ENCODE data around the gene LAYN. TPM values are rescaled to one million over a fixed set of nuclear protein-coding genes. Genes with fewer than 3 reads are reported as not detected.

LAYN gene
- total RNA-seq, 1 donor from 2014 or later, result 34.7 TPM

DNA sequence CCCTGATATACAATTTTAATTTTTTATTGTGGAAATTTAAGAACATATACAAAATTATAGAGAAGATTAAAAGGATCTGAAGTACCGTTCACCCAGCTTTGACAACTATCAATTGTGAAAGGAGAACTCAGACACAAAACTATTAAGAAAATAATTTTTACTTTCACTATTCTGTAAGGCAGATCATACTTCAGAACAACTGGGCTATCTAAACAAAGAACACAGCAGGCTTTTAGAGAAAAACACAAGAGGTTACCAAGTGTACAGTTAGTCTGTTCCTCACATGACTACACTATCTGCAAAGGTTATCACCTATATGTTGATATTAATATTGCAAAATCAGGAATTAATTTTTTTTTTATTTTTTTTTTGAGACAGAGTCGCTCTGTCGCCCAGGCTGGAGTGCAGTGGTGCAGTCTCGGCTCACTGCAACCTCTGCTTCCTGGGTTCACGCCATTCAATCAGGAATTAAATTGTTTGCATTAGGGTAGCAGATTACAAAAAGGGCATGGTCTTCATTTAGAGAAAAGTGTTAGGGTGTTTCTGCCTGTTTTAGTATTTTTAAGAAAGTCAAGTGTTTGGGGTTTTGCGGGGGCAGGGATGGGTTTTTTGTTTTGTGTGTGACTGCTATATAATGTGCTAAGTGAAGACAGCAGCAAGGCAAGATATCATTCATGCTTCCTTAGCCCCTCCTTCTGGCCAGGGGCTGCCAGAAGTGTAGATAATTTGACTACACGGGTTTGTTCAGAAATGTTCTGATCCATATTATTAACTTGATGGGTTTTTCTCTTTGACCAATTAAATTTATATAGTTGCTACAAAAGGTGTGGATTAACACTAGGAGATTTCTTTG lies 34.1 kb downstream of the LAYN start:
- no peak overlapping the region for H3K4me3 ChIP-seq (ENCODE audit: low read depth, low read length)
- no peak for DNase-seq (ENCODE audit: low read depth)
- TF ChIP-seq, protein P1, sequence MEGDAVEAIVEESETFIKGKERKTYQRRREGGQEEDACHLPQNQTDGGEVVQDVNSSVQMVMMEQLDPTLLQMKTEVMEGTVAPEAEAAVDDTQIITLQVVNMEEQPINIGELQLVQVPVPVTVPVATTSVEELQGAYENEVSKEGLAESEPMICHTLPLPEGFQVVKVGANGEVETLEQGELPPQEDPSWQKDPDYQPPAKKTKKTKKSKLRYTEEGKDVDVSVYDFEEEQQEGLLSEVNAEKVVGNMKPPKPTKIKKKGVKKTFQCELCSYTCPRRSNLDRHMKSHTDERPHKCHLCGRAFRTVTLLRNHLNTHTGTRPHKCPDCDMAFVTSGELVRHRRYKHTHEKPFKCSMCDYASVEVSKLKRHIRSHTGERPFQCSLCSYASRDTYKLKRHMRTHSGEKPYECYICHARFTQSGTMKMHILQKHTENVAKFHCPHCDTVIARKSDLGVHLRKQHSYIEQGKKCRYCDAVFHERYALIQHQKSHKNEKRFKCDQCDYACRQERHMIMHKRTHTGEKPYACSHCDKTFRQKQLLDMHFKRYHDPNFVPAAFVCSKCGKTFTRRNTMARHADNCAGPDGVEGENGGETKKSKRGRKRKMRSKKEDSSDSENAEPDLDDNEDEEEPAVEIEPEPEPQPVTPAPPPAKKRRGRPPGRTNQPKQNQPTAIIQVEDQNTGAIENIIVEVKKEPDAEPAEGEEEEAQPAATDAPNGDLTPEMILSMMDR (conservative IDR thresholded peaks at IDR 0.05; ENCODE audit: low read depth, low read length), result no peak

- no peak overlapping the region for H3K4me3 ChIP-seq (ENCODE audit: low read depth, low read length)
- TF ChIP-seq, protein P1 (conservative IDR thresholded peaks at IDR 0.05; ENCODE audit: low read depth, low read length), result no peak
- no peak for DNase-seq (ENCODE audit: low read depth)
Observed at GRCh38 chr11:111575740-111576139, 35.2 kb downstream of the LAYN start.

DNA sequence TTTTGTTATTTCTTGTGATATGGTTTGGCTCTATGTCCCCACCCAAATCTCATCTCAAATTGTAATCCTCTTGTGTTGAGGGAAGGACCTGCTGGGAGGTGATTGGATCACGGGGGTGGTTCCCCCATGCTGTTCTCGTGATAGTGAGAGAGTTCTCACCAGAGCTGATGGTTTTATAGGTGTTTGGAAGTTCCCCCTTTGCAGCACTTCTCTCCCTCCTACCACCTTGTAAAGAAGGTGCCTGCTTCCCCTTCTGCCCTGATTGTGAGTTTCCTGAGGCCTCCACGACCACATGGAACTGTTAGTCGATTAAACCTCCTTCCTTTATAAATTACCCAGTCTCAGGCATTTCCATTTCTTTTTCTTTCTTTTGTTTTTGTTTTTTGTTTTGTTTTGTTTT lies 37.3 kb downstream of the LAYN start:
- H3K4me3 ChIP-seq (ENCODE audit: low read depth, low read length), result no peak overlapping the region
- TF ChIP-seq, protein P1 (conservative IDR thresholded peaks at IDR 0.05; ENCODE audit: low read depth, low read length), result no peak
- no peak for DNase-seq (ENCODE audit: low read depth)

GRCh38 chr11:111581341-111581740 lies 40.8 kb downstream of the LAYN start:
- DNase-seq (ENCODE audit: low read depth), result no peak
- TF ChIP-seq, protein P1 (conservative IDR thresholded peaks at IDR 0.05; ENCODE audit: low read depth, low read length), result no peak
- H3K4me3 ChIP-seq (ENCODE audit: low read depth, low read length), result no peak overlapping the region

GRCh38 chr11:111582163-111582562 lies 41.6 kb downstream of the LAYN start:
- no peak overlapping the region for H3K4me3 ChIP-seq (ENCODE audit: low read depth, low read length)
- TF ChIP-seq, protein P1 (conservative IDR thresholded peaks at IDR 0.05; ENCODE audit: low read depth, low read length), result no peak
- DNase-seq (ENCODE audit: low read depth), result no peak

DNA sequence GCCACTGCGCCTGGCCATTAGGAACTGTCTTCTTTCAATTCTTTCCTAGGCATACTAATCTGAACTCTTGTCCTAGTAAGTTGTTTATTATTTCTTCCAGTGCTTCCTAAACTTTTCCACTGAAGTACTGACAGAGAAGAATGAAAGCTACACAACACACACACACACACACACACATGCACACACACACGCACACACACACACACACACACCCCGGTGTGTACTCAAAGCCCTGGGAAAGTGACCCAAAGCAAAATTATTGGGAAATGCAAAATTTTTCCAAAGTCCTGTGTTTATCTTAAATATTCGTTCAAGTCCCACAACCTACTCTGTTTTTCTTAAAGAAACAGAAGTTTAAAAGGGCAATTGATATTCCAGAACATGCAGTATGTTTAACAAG lies 42.4 kb downstream of the LAYN start:
- TF ChIP-seq, protein P1 (conservative IDR thresholded peaks at IDR 0.05; ENCODE audit: low read depth, low read length), result no peak
- DNase-seq (ENCODE audit: low read depth), result no peak
- H3K4me3 ChIP-seq (ENCODE audit: low read depth, low read length), result no peak overlapping the region

DNA sequence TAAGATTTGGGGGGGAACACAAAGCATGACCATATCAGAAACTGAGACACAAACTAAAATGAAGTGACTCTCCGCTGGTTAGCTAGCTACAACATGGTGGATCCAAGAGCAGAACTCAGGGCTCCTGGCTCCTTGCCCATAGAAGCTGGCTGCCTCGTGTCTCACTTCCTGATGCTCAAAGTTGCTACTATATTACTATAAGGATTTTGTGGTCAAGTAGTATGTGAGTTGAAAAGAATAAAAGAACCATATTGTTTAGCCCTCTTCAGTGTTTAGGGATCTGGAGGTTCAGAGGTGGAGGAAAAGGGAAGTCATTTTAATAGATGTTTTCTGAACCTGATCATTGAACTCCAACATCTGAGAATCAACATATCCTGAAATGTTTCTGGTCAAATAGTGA lies 44.9 kb downstream of the LAYN start:
- no peak for DNase-seq (ENCODE audit: low read depth)
- H3K4me3 ChIP-seq (ENCODE audit: low read depth, low read length), result no peak overlapping the region
- TF ChIP-seq, protein P1 (conservative IDR thresholded peaks at IDR 0.05; ENCODE audit: low read depth, low read length), result no peak

All from epithelial cell of proximal tubule (primary cell).